ENCODE data around the gene ZBTB42. TPM values are rescaled to one million over a fixed set of nuclear protein-coding genes. Genes with fewer than 3 reads are reported as not detected.
A peak's percentile ranks its signal among the peaks of the same experiment; 100 is the strongest.

The ZBTB42 gene
- total RNA-seq, 1 donor from 2014 or later, result 6.0 TPM

DNA sequence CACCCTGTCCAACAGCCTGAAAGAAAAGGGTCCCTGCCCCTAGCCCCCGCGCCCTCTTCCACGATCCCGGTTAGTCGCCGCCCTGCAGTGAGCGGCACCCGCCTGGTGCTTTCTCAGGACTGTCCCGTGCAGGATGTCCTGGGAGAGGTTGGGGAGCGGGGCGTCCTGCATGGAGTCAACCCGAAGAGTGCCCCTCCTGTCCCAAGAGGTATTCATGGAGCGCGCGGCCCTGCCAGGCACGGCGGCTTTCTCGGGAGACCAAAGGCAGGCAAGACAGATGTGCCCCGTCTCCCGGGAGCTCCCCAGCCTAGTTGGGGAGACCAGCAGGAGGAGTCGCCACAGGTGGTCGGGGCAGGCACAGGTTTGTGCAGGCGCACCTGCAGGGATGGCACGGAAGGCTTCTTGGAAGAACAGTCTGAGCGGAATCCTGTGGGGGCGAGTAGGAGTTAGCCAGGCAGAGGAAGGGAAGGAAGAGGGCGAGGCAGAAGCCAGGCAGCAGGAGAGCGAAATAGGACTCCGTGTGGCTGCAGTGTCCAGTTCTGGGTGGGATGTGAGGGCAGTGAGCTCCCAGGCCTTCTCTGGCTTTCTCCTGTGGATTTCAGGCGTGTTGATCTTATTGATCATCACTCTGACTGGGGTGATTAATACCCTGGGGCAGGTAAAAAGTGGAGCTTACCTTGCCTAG is 47.2 kb upstream of the ZBTB42 start:
- Mint-ChIP-seq H3K4me1 (ENCODE audit: low read depth, unreplicated experiment) (peaks cover 11% of the 10 kb centered on the region), H3K36me3 (ENCODE audit: unreplicated experiment) (no peaks in the 10 kb centered on the region), H3K4me3 (ENCODE audit: unreplicated experiment) (peak overlapping the region; percentile 91), H3K27me3 (ENCODE audit: unreplicated experiment) (peaks cover 15% of the 10 kb centered on the region), H3K27ac (ENCODE audit: unreplicated experiment) (peak overlapping the region; percentile 79), H3K9me3 (ENCODE audit: unreplicated experiment) (peaks cover 8% of the 10 kb centered on the region)
- no peak for DNase-seq
- TF ChIP-seq, protein P1, sequence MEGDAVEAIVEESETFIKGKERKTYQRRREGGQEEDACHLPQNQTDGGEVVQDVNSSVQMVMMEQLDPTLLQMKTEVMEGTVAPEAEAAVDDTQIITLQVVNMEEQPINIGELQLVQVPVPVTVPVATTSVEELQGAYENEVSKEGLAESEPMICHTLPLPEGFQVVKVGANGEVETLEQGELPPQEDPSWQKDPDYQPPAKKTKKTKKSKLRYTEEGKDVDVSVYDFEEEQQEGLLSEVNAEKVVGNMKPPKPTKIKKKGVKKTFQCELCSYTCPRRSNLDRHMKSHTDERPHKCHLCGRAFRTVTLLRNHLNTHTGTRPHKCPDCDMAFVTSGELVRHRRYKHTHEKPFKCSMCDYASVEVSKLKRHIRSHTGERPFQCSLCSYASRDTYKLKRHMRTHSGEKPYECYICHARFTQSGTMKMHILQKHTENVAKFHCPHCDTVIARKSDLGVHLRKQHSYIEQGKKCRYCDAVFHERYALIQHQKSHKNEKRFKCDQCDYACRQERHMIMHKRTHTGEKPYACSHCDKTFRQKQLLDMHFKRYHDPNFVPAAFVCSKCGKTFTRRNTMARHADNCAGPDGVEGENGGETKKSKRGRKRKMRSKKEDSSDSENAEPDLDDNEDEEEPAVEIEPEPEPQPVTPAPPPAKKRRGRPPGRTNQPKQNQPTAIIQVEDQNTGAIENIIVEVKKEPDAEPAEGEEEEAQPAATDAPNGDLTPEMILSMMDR (IDR thresholded peaks at IDR 0.05; ENCODE audit: partially characterized antibody, unreplicated experiment), result no peak

DNA sequence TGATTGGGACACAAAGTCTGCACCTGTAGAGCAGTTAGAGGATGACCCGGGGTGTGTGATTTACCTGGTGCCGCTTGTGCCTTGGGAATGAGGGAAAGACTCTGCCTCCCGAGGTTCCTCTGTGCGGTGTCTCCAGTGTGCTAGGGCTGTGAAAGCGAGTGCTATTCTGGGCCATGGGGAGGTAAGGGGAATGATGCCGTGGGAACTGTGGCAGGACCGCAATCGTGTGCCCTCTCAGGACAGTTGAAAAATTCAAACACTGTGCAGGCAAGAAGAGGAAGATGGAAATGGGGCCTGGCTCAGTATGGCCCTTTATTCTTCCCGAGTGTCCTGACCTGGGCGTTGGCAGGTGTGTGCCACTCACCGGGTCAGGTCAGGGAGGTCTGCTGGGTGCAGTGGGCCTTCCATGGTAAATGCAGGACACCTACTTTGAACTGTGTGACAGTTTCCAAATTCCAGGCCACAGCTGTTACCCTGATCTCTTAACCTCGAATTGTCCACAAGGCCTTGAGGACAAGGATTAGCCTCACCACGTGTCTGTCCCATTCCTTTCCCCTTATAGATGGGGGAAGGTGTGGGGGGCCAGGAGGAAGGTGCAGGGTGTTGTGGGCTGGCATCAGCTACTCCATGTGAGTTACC is 46.6 kb upstream of the ZBTB42 start:
- Mint-ChIP-seq H3K27ac (ENCODE audit: unreplicated experiment) (peak overlapping the region; percentile 79), H3K4me3 (ENCODE audit: unreplicated experiment) (peak overlapping the region; percentile 91), H3K9me3 (ENCODE audit: unreplicated experiment) (peaks cover 8% of the 10 kb centered on the region), H3K4me1 (ENCODE audit: low read depth, unreplicated experiment) (peaks cover 8% of the 10 kb centered on the region), H3K27me3 (ENCODE audit: unreplicated experiment) (peaks cover 15% of the 10 kb centered on the region), H3K36me3 (ENCODE audit: unreplicated experiment) (no peaks in the 10 kb centered on the region)
- DNase-seq, result no peak
- TF ChIP-seq, protein P1 (IDR thresholded peaks at IDR 0.05; ENCODE audit: partially characterized antibody, unreplicated experiment), result no peak

DNA sequence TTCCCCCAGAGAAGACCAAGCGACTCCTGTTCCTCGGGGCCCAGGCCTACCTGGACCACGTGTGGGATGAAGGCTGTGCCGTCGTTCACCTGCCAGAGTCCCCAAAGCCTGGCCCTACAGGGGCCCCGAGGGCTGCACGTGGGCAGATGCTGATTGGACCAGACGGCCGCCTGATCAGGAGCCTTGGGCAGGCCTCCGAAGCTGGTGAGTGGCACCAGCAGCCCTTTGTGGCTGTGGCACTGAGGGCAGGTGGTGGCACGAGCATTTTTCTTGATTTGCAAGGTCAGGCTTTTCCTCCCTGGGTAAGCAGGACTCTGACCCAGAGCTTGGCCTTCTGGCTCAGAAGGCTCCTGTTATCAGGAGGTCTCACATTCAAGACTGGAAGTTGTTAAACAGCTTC is 45.3 kb upstream of the ZBTB42 start:
- peaks cover 8% of the 10 kb centered on the region for H3K9me3 Mint-ChIP-seq (ENCODE audit: unreplicated experiment)
- H3K27me3 Mint-ChIP-seq (ENCODE audit: unreplicated experiment), result peaks cover 15% of the 10 kb centered on the region
- H3K36me3 Mint-ChIP-seq (ENCODE audit: unreplicated experiment), result no peaks in the 10 kb centered on the region
- no peak overlapping the region for H3K27ac Mint-ChIP-seq (ENCODE audit: unreplicated experiment)
- no peak overlapping the region for H3K4me3 Mint-ChIP-seq (ENCODE audit: unreplicated experiment)
- peaks cover 7% of the 10 kb centered on the region for H3K4me1 Mint-ChIP-seq (ENCODE audit: low read depth, unreplicated experiment)
- DNase-seq, result no peak
- TF ChIP-seq, protein P1 (IDR thresholded peaks at IDR 0.05; ENCODE audit: partially characterized antibody, unreplicated experiment), result no peak

DNA sequence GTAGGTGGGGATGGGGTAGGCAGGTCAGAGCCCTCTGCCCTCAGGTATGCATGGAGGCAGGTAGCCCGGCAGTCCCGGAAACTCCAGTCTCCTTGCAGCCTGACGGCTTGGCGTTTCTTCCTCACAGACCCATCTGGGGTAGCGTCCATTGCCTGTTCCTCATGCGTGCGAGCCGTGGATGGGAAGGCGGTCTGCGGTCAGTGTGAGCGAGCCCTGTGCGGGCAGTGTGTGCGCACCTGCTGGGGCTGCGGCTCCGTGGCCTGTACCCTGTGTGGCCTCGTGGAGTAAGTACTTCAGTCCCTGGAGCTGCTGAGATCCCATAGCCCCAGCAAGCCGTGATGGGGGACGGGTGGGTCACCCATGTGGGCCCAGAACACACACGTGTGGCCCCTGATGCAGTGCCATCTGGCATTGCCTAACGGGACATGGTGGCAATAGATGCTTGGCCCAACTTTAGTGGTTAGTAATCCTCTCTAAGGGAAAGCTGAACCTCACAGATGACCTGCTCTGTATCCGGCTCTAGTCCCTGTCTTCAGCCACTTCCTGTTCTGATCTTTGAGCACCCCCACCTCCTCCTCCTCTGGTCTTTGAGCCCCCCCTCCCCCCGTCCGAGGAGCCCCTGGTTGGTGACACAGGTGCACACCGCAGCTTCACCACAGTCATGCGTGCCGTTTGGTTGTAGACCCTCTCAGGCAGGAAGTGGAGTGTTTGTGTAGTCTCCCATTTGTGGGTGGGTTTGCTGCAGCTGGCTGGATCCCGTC is 44.2 kb upstream of the ZBTB42 start:
- H3K4me1 Mint-ChIP-seq (ENCODE audit: low read depth, unreplicated experiment), result peaks cover 7% of the 10 kb centered on the region
- no peak overlapping the region for H3K4me3 Mint-ChIP-seq (ENCODE audit: unreplicated experiment)
- no peaks in the 10 kb centered on the region for H3K36me3 Mint-ChIP-seq (ENCODE audit: unreplicated experiment)

More for the DNA sequence above, 44.2 kb upstream of the ZBTB42 start:
- no peak overlapping the region for H3K27ac Mint-ChIP-seq (ENCODE audit: unreplicated experiment)
- H3K27me3 Mint-ChIP-seq (ENCODE audit: unreplicated experiment), result peaks cover 17% of the 10 kb centered on the region
- DNase-seq, result no peak
- H3K9me3 Mint-ChIP-seq (ENCODE audit: unreplicated experiment), result peaks cover 8% of the 10 kb centered on the region
- TF ChIP-seq, protein P1 (IDR thresholded peaks at IDR 0.05; ENCODE audit: partially characterized antibody, unreplicated experiment), result no peak

Measured in glutamatergic neuron (in vitro differentiated cells).